ENCODE results near the gene FILIP1L.

DNA sequence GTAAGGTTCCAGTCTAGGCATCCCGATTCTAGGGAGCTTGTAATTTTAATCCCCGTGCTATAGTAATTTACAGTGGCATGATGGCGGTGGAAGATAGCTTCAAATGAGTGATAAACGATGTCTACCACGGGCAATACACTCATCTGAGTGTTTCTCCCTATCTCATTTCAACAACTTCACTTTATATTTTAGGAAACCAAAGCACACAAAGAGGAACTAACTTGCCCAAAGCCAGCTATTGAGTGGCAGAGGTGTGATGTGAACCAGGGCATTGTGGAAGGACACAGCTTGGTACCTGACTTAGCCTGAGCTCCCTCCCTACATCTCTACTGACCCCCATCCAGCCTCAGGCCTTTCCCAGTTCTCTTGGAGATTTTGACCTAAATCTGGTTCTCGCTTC is 16.9 kb upstream of the FILIP1L start:
- TF ChIP-seq, protein P1, sequence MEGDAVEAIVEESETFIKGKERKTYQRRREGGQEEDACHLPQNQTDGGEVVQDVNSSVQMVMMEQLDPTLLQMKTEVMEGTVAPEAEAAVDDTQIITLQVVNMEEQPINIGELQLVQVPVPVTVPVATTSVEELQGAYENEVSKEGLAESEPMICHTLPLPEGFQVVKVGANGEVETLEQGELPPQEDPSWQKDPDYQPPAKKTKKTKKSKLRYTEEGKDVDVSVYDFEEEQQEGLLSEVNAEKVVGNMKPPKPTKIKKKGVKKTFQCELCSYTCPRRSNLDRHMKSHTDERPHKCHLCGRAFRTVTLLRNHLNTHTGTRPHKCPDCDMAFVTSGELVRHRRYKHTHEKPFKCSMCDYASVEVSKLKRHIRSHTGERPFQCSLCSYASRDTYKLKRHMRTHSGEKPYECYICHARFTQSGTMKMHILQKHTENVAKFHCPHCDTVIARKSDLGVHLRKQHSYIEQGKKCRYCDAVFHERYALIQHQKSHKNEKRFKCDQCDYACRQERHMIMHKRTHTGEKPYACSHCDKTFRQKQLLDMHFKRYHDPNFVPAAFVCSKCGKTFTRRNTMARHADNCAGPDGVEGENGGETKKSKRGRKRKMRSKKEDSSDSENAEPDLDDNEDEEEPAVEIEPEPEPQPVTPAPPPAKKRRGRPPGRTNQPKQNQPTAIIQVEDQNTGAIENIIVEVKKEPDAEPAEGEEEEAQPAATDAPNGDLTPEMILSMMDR (IDR thresholded peaks at IDR 0.05) = no peak
- TF ChIP-seq POLR2A (IDR thresholded peaks at IDR 0.05) (no peak), POLR2AphosphoS5 (IDR thresholded peaks at IDR 0.05) (no peak)

All from breast epithelium (tissue), 3 donors.